Kidney (tissue), 14 donors: ENCODE measurements around the gene NUDT4. TPM values are rescaled to one million over a fixed set of nuclear protein-coding genes. Genes with fewer than 3 reads are reported as not detected.

ENCODE experiments used
- DNase-seq, 5 donors: peaks; one replicate each; pipeline ENCODE4 v3.0.0-alpha.2; 2013 to 2020
- FAIRE-seq: peaks from 2 replicates; lab custom pipeline; 2012; peaks lifted over from hg19 to GRCh38; lab: Jason Lieb, UNC
- H3K27ac ChIP-seq, 2 donors: one replicate each; pipeline ENCODE4 v1.7.0; 2013; ENCODE audit warnings: low read depth in 2 of 2, low read length in 2 of 2, inconsistent platforms in 1 of 2
- H3K27me3 ChIP-seq: one replicate; pipeline ENCODE4 v1.7.1; 2013; ENCODE audit warnings: low read length, inconsistent platforms; ENCODE audit not compliant: control insufficient read depth, insufficient read depth
- H3K36me3 ChIP-seq, 3 donors: one replicate each; pipeline versions ENCODE4 v1.7.0 to v1.7.1; 2013; ENCODE audit warnings: low read length in 3 of 3, control low read depth in 1 of 3, inconsistent platforms in 1 of 3; ENCODE audit not compliant: insufficient read depth in 3 of 3, control insufficient read depth in 2 of 3
- H3K4me1 ChIP-seq, 3 donors: one replicate each; pipeline versions ENCODE4 v1.7.0 to v1.7.1; 2013; ENCODE audit warnings: low read length in 3 of 3, inconsistent platforms in 1 of 3, low read depth in 1 of 3; ENCODE audit not compliant: control insufficient read depth in 2 of 3, insufficient read depth in 2 of 3
- H3K4me3 ChIP-seq, 3 donors: one replicate each; pipeline versions ENCODE4 v1.7.0 to v1.8.1; 2013; ENCODE audit warnings: low read length in 3 of 3, control low read depth in 1 of 3, inconsistent platforms in 1 of 3
- H3K9ac ChIP-seq, 3 donors: one replicate each; pipeline versions ENCODE4 v1.7.0 to v1.7.1; 2013; ENCODE audit warnings: low read length in 3 of 3, control low read depth in 1 of 3, inconsistent platforms in 1 of 3
- H3K9me3 ChIP-seq, 3 donors: one replicate each; pipeline versions ENCODE4 v1.7.0 to v1.7.1; 2013; ENCODE audit warnings: low read length in 3 of 3, control low read depth in 1 of 3, inconsistent platforms in 1 of 3; ENCODE audit not compliant: control insufficient read depth in 2 of 3, insufficient read depth in 1 of 3
- intact Hi-C: fragments of 100-400 bp; cut with DNase I; formaldehyde crosslinking; loops from one replicate; pipeline ENCODE4 v1.11.1; 2022
- polyA plus RNA-seq: library from polyadenylated mRNA; stranded (reverse); fragments of 350-450 nt; fragmentation: Illumina TruSeq; extraction: RNeasy Lipid Tissue Mini Kit (QIAGEN cat#74804); gene quantifications from one replicate; pipeline ENCODE4 v1.2.3, GENCODE V29; 2014; ENCODE audit warnings: low read depth, low replicate concordance; ENCODE audit not compliant: insufficient read depth
- total RNA-seq: library from RNA; stranded (reverse); fragmentation: NEBNext Ultra II Directional; extraction: Animal tissue kit (Norgen Biotek cat#: 25700); gene quantifications from one replicate; pipeline ENCODE4 v1.2.1, GENCODE V29; 2021
- TF ChIP-seq, protein P1 (sequence below): IDR thresholded peaks from 3 replicates; pipeline ENCODE4 v1.5.1; 2012; ENCODE audit warnings: mild to moderate bottlenecking, moderate library complexity, borderline replicate concordance; ENCODE audit not compliant: insufficient read depth; ENCODE audit errors: extremely low read depth
- donor health status: control.
- donor health status: control.
- donor health status: control.
- donor health status: control.
- donor health status: control.
- donor health status: DM: yes; HTN: yes; CAD: no.
- donor health status: Normal renal cell carcinoma (clear cell type).

NUDT4 gene
- total and polyA plus RNA-seq, 2 donors from 2014 or later: 104 to 127 TPM

DNA sequence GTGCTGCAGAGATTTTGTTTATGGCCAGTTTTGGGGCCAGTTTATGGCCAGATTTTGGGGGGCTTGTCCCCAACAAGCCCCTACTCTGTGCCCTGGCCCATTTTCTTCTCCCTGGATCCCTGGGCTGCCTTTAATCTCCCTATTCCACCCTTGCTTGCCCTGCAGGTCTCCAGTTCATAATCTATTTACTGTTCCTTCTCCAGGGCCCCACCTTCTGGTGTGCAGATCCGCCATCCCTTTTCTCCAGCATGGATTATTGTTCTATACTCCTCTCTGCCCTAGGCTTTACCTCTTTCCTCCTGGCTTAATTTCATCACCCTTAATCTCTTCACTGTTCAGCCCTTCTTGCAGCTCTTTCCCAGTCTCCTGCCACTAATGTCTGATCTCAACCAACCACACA lies 26.0 kb upstream of the NUDT4 start:
- DNase-seq (no peak), FAIRE-seq (no peak)
- no peaks in the 10 kb centered on the region for H3K36me3 ChIP-seq
- no peaks in the 10 kb centered on the region for H3K9me3 ChIP-seq
- no peak overlapping the region for H3K27ac ChIP-seq
- no peaks in the 10 kb centered on the region for H3K27me3 ChIP-seq
- TF ChIP-seq, protein P1, sequence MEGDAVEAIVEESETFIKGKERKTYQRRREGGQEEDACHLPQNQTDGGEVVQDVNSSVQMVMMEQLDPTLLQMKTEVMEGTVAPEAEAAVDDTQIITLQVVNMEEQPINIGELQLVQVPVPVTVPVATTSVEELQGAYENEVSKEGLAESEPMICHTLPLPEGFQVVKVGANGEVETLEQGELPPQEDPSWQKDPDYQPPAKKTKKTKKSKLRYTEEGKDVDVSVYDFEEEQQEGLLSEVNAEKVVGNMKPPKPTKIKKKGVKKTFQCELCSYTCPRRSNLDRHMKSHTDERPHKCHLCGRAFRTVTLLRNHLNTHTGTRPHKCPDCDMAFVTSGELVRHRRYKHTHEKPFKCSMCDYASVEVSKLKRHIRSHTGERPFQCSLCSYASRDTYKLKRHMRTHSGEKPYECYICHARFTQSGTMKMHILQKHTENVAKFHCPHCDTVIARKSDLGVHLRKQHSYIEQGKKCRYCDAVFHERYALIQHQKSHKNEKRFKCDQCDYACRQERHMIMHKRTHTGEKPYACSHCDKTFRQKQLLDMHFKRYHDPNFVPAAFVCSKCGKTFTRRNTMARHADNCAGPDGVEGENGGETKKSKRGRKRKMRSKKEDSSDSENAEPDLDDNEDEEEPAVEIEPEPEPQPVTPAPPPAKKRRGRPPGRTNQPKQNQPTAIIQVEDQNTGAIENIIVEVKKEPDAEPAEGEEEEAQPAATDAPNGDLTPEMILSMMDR: no peak
- intact Hi-C loops: no loop called here
- H3K9ac ChIP-seq: no peak overlapping the region
- no peak overlapping the region for H3K4me3 ChIP-seq
- no peaks in the 10 kb centered on the region for H3K4me1 ChIP-seq

DNA sequence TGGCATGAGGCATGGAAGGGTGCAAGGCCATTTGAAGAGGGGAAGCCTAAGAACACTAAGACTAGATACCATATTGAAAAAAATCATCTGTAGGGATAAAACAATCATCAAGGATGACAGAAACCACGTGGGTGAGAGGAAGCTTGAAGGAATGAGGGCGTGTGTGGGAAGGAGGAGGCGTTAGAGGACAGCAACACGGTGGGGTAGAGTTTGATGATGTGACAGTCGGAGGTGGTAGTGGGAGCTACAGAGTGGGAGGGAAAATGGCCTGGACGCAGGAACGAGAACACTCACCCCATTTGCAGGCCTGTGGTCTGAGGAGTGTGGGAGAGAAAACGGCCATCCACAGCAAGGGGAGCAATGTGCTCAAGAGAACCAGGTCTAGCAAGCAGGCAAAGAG lies 25.4 kb upstream of the NUDT4 start:
- FAIRE-seq: no peak

GRCh38 chr12:93356214-93356613 lies 21.5 kb upstream of the NUDT4 start:
- Histone ChIP-seq H3K9me3 (no peaks in the 10 kb centered on the region), H3K4me1 (peaks cover 0 to under 1% (median 0%) of the 10 kb centered on the region in 3 donors), H3K27me3 (no peaks in the 10 kb centered on the region), H3K9ac (no peak overlapping the region), H3K4me3 (no peak overlapping the region), H3K36me3 (no peaks in the 10 kb centered on the region), H3K27ac (no peak overlapping the region)
- DNase-seq (no peak), FAIRE-seq (no peak)
- intact Hi-C loops: no loop called here
- TF ChIP-seq, protein P1: no peak

More for the DNA sequence above, 25.4 kb upstream of the NUDT4 start:
- Histone ChIP-seq H3K4me3 (no peak overlapping the region), H3K4me1 (no peaks in the 10 kb centered on the region), H3K27me3 (no peaks in the 10 kb centered on the region), H3K36me3 (no peaks in the 10 kb centered on the region), H3K9me3 (no peaks in the 10 kb centered on the region), H3K27ac (no peak overlapping the region), H3K9ac (no peak overlapping the region)
- TF ChIP-seq, protein P1: no peak
- intact Hi-C loops: no loop called here
- DNase-seq: no peak

- DNase-seq: no peak
- FAIRE-seq: no peak
- intact Hi-C loops: no loop called here
- Histone ChIP-seq H3K4me3 (no peak overlapping the region), H3K27ac (no peak overlapping the region), H3K36me3 (no peaks in the 10 kb centered on the region), H3K9me3 (no peaks in the 10 kb centered on the region), H3K4me1 (peaks cover 0 to 5% (median 0%) of the 10 kb centered on the region in 3 donors), H3K27me3 (no peaks in the 10 kb centered on the region), H3K9ac (no peak overlapping the region)
- TF ChIP-seq, protein P1: no peak
These were observed 19.7 kb upstream of the NUDT4 start for GRCh38 chr12:93358058-93358457.
